ENCODE data around the gene SP100. TPM values are rescaled to one million over a fixed set of nuclear protein-coding genes. Genes with fewer than 3 reads are reported as not detected.

The SP100 gene
- total RNA-seq, 4 donors from 2014 or later, result 75.5 to 223 (median 118) TPM

GRCh38 chr2:230537531-230537976 lies 121.6 kb downstream of the SP100 start:
- ATAC-seq (ENCODE audit: low FRiP score) (no peak), DNase-seq (ENCODE audit: low spot score) (no peak)
- no peak for TF ChIP-seq CTCF (IDR thresholded peaks at IDR 0.05)

GRCh38 chr2:230540332-230540731 lies 124.3 kb downstream of the SP100 start:
- DNase-seq (ENCODE audit: low spot score) (no peak), ATAC-seq (ENCODE audit: low FRiP score) (no peak)
- no peak for TF ChIP-seq CTCF (IDR thresholded peaks at IDR 0.05)

GRCh38 chr2:230541934-230542380 lies 126.0 kb downstream of the SP100 start:
- DNase-seq (ENCODE audit: low spot score) (no peak), ATAC-seq (ENCODE audit: low FRiP score) (no peak)
- no peak for TF ChIP-seq CTCF (IDR thresholded peaks at IDR 0.05)

- no peak for TF ChIP-seq CTCF (IDR thresholded peaks at IDR 0.05)
- ATAC-seq (ENCODE audit: low FRiP score) (no peak), DNase-seq (ENCODE audit: low spot score) (no peak)
Observed at GRCh38 chr2:230542751-230543150, 126.8 kb downstream of the SP100 start.

GRCh38 chr2:230552181-230552580 lies 136.2 kb downstream of the SP100 start:
- TF ChIP-seq CTCF (IDR thresholded peaks at IDR 0.05), result no peak
- no peak for ATAC-seq (ENCODE audit: low FRiP score)

GRCh38 chr2:230557065-230557464 lies 141.1 kb downstream of the SP100 start:
- DNase-seq (ENCODE audit: low spot score) (no peak), ATAC-seq (ENCODE audit: low FRiP score) (no peak)
- TF ChIP-seq CTCF (IDR thresholded peaks at IDR 0.05), result no peak

More at GRCh38 chr2:230552181-230552580, 136.2 kb downstream of the SP100 start:
- DNase-seq (ENCODE audit: low spot score), result no peak
